Skeletal muscle tissue (tissue), 4 donors: ENCODE data around the gene C19orf67. TPM values are rescaled to one million over a fixed set of nuclear protein-coding genes. Genes with fewer than 3 reads are reported as not detected.

Experiments
- H3K27ac ChIP-seq: one replicate; pipeline ENCODE4 v1.7.0; 2013; ENCODE audit warnings: mild to moderate bottlenecking, low read depth, low read length, inconsistent platforms
- H3K27me3 ChIP-seq, 3 donors: one replicate each; pipeline ENCODE4 v1.7.0; 2013; ENCODE audit warnings: low read length in 3 of 3; ENCODE audit not compliant: control insufficient read depth in 3 of 3, insufficient read depth in 3 of 3
- H3K36me3 ChIP-seq, 3 donors: one replicate each; pipeline ENCODE4 v1.7.0; 2013; ENCODE audit warnings: low read length in 3 of 3; ENCODE audit not compliant: control insufficient read depth in 3 of 3, insufficient read depth in 3 of 3
- H3K4me1 ChIP-seq, 3 donors: one replicate each; pipeline ENCODE4 v1.7.0; 2013; ENCODE audit warnings: low read length in 3 of 3, mild to moderate bottlenecking in 3 of 3; ENCODE audit not compliant: control insufficient read depth in 3 of 3, insufficient read depth in 3 of 3
- H3K4me3 ChIP-seq, 3 donors: one replicate each; pipeline ENCODE4 v1.7.0; 2013; ENCODE audit warnings: low read length in 3 of 3
- H3K9ac ChIP-seq, 3 donors: one replicate each; pipeline ENCODE4 v1.7.0; 2013; ENCODE audit warnings: low read length in 3 of 3, mild to moderate bottlenecking in 3 of 3, moderate library complexity in 2 of 3, low read depth in 1 of 3
- H3K9me3 ChIP-seq, 3 donors: one replicate each; pipeline ENCODE4 v1.7.0; 2013; ENCODE audit warnings: low read length in 3 of 3; ENCODE audit not compliant: control insufficient read depth in 3 of 3
- total RNA-seq: library from RNA; depleted of rRNA; stranded (reverse); fragments of >200 nt; gene quantifications from one replicate; pipeline ENCODE4 v1.2.3, GENCODE V29; 2014
- donor health status: Osteomylitis.

The C19orf67 gene
- total RNA-seq, 1 donor from 2014 or later = not detected

DNA sequence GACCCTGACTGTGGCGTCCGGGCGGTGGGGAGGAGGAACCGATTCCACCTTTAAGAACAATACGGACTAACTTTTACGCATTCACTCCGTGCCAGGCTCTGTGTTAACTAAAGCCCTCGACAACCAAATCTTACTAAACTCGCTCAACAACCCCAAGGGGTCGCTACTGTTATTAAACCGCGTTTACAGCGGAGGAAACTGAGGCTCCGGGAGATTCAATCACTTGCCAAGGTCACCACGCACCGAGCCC is 3.8 kb upstream of the C19orf67 start:
- Histone ChIP-seq H3K36me3 (peaks cover 10 to 23% (median 12%) of the 10 kb centered on the region in 3 donors), H3K9ac (peak overlapping the region in 2 of 3 donors; percentile 14 to 69), H3K27ac (peak overlapping the region; percentile 19), H3K4me3 (peak overlapping the region in 2 of 3 donors; percentile 52 to 57), H3K27me3 (no peaks in the 10 kb centered on the region), H3K9me3 (peaks cover 0 to 8% (median 4%) of the 10 kb centered on the region in 3 donors), H3K4me1 (peaks cover 3 to 8% (median 7%) of the 10 kb centered on the region in 3 donors)

DNA sequence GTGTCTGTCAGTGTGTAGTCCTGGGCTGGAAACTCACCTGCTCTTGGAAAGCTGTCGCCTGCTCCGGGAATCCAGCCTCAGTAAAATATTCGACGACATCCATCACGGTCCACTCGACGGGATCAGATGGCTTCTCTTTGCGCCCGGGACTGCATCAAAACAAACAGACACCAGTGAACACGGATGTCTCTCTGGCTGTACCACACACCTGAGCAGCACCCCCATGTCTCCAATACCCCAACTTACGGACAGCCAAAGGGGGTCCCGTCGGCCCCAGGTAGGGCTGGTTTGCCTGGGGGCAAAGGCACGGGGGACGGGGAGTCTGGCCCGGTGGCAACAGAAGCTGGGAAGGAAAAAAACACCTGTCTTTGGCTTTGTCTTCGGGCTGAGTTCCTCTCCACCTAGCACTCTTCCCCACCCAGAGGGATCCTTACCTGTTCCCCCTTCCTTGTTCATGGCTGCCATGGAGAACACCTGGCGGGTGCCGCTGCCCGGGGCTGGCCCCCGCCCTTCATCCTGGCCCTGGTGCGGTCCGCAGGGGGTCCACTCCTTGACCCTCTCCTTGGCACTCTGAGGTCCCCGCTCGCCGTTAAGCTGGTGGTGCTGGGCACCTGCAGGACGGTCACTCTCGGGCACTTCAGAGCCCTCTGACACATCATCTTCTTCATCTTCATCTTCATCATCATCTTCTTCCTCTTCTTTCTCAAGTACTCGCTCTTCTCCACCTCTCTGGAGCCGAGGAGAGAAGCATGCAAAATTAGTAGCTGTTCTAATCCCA is 3.2 kb upstream of the C19orf67 start:
- H3K27ac ChIP-seq = peak overlapping the region; percentile 19
- H3K9me3 ChIP-seq = peaks cover 0 to 8% (median 4%) of the 10 kb centered on the region in 3 donors
- no peaks in the 10 kb centered on the region for H3K27me3 ChIP-seq
- H3K4me1 ChIP-seq = peaks cover 3 to 8% (median 7%) of the 10 kb centered on the region in 3 donors
- peaks cover 10 to 22% (median 12%) of the 10 kb centered on the region in 3 donors for H3K36me3 ChIP-seq
- H3K9ac ChIP-seq = peak overlapping the region in 1 of 3 donors; percentile 69
- peak overlapping the region in 1 of 3 donors; percentile 52 for H3K4me3 ChIP-seq

DNA sequence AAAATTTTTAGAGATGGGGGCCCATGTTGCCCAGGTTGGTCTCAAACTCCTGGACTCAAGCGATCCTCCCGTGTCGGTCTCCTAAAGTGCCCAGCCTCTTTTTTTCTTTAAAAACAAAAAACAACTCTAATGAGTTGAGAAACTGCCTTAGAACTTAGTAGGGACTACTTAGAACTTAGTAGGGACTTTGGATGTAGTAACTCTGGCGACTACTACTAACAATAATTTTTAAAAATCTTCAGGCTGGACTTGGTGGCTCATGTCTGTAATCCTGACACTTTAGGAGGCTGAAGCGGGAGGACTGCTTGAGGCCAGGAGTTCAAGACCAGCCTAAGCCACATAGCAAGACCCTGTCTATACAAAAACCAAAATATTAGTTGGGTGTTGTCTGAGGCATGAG is 515 bp upstream of the C19orf67 start:
- Histone ChIP-seq H3K27me3 (no peaks in the 10 kb centered on the region), H3K9me3 (no peaks in the 10 kb centered on the region), H3K27ac (no peak overlapping the region), H3K36me3 (peaks cover 8 to 16% (median 10%) of the 10 kb centered on the region in 3 donors), H3K9ac (no peak overlapping the region), H3K4me1 (peaks cover 9 to 17% (median 11%) of the 10 kb centered on the region in 3 donors), H3K4me3 (no peak overlapping the region)

DNA sequence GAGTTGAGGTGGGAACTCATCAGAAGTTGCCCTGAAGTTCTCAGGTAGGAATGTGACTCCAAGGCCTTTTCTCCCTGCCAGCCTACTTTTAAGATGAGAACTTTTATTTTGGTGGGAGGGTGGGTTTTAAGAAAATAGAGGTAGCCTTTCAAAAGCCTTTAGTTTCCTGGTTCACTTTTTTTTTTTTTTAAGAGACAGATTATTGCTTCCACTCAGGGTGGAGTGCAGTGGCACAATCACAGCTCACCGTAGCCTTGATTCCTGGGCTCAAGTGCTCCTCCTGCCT is 3.0 kb downstream of the C19orf67 start:
- H3K9me3 ChIP-seq = no peaks in the 10 kb centered on the region
- H3K36me3 ChIP-seq = peaks cover 0 to 3% (median 0%) of the 10 kb centered on the region in 3 donors
- no peak overlapping the region for H3K27ac ChIP-seq
- peaks cover 13 to 21% (median 13%) of the 10 kb centered on the region in 3 donors for H3K4me1 ChIP-seq
- no peaks in the 10 kb centered on the region for H3K27me3 ChIP-seq
- H3K9ac ChIP-seq = peak overlapping the region; percentile 90 to 97 (median 91)
- peak overlapping the region in 1 of 3 donors; percentile 94 for H3K4me3 ChIP-seq

DNA sequence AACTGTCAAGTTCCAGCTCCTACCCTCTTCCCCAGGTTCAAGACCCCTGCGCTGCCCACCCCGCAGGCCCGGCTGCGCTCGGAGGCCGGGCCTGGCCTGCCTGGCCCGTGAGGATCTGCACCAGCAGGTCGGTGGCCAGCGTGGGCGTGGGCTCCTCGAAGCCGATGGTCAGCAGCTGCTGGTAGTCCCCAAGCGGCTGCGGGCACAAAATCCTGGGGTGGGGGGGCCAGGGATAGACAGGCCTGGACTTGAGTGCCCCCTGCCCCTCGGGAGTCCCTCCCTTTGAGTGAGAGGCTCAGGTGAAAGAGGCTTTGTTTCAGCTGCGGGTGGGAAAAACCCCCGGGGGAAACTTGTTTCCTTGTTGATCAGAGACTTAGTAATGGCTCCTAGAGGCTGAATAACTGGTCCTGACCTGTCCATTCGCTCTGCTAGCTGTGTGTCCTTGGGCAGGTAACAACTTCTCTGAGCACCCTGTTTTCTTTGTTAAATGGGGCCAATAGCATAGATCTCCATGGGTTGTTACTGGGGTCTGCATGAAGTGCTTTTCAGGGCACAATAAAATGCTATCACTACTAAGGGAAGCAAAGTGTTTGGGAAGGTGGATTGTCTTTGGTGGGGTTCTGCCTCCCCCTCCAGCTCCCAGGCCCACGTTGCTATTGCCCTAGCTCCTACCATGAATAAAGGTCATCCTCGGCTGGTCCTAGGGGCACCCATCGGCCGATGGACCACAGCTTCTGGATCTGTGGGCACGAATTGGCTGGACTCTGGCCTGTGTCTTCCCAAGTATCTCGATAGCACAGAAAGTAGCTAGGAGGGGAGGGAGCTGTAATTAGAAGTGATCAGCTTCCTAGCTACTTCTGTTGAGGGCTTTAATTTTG is 3.5 kb downstream of the C19orf67 start:
- H3K9ac ChIP-seq = peak overlapping the region; percentile 90 to 97 (median 91)

GRCh38 chr19:14080887-14081796 is 4.4 kb downstream of the C19orf67 start:
- Histone ChIP-seq H3K9me3 (no peaks in the 10 kb centered on the region), H3K9ac (peak overlapping the region; percentile 90 to 97 (median 97)), H3K36me3 (no peaks in the 10 kb centered on the region), H3K27ac (peak overlapping the region; percentile 93), H3K27me3 (no peaks in the 10 kb centered on the region), H3K4me3 (peak overlapping the region; percentile 91 to 94 (median 94)), H3K4me1 (peaks cover 13 to 21% (median 13%) of the 10 kb centered on the region in 3 donors)

More for the DNA sequence above, 3.5 kb downstream of the C19orf67 start:
- peaks cover 13 to 21% (median 13%) of the 10 kb centered on the region in 3 donors for H3K4me1 ChIP-seq
- peaks cover 0 to 3% (median 0%) of the 10 kb centered on the region in 3 donors for H3K36me3 ChIP-seq
- H3K27ac ChIP-seq = peak overlapping the region; percentile 93
- H3K9me3 ChIP-seq = no peaks in the 10 kb centered on the region
- no peaks in the 10 kb centered on the region for H3K27me3 ChIP-seq
- H3K4me3 ChIP-seq = peak overlapping the region; percentile 91 to 94 (median 94)

DNA sequence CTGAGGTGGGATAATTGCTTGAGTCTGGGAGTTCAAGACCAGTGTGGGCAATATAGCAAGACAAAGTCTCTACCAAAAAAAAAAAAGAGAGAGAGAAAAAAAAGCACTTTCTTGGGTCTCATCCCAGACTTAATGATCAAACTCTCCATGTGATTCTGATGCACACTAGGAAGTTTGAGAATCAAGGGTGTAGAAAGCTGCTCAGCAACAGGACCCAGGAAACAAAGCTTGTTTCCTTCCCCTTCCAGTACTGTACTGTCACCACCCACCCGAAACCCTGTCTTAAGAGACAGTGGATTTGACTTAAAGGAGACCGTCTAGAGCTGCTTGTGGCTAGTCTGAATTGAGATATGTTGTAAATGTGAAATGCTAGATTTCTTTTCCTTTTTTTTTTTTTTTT is 7.2 kb downstream of the C19orf67 start:
- Histone ChIP-seq H3K4me1 (peaks cover 28 to 41% (median 29%) of the 10 kb centered on the region in 3 donors), H3K4me3 (no peak overlapping the region), H3K27ac (no peak overlapping the region), H3K27me3 (no peaks in the 10 kb centered on the region), H3K9me3 (no peaks in the 10 kb centered on the region), H3K36me3 (no peaks in the 10 kb centered on the region), H3K9ac (no peak overlapping the region)

DNA sequence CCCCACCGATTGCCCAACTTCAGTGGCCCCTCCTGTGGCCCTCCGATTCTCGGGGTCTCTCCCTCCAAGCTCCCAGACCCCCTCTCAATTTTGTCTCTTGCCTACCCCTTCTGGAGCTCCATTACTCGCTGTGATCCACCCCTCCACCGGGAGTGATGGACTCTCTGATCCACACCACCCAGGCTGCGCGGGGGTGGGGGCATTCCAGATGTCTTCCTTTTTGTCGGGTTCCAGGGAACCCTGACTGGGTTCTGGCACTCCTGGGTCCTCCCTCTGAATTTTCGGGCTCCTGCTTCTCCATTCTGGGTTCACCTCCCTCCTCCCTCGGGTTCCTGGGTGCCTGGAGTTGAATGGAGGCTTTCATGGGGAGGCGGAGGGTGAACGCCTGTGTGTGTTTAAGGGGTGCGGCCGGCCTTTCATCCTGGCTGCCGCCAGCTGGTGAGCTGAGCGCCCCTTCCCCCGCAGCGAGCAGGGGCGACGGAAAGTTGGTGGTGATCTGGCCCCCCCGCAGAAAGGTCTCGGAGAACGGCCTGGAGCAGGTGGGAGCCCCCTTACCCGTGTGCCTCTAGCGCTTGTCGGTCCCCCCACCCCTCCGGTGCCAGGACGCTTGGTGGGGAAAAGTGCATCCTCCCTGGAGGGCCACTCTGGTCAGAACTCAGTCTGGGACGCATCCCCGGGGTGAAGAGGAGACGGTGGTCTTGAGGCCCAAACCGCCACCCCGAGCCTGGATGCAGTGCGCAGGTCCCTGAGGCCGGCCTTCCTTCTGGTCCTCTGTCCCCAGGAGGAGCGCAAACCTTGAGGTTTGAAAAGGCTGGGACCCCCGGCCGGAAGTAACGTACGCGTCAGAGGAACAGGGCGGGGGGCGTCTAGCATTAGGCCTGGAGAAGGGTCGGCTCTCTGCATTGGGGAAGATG is 11.4 kb downstream of the C19orf67 start:
- Histone ChIP-seq H3K4me1 (peaks cover 27 to 35% (median 32%) of the 10 kb centered on the region in 3 donors), H3K9me3 (no peaks in the 10 kb centered on the region), H3K27me3 (no peaks in the 10 kb centered on the region), H3K9ac (peak overlapping the region; percentile 88 to 89 (median 89)), H3K4me3 (peak overlapping the region; percentile 83 to 84 (median 83)), H3K36me3 (no peaks in the 10 kb centered on the region), H3K27ac (peak overlapping the region; percentile 81)
